Omental fat pad (tissue), 4 donors: Measurements from ENCODE around the gene GYS1. TPM values are rescaled to one million over a fixed set of nuclear protein-coding genes. Genes with fewer than 3 reads are reported as not detected.

ENCODE experiments used
- ATAC-seq: fragments of 150-250 bp; one replicate; pipeline ENCODE4 v1.9.1; 2016; ENCODE audit warnings: mild to moderate bottlenecking, moderate library complexity; ENCODE audit not compliant: low FRiP score
- DNase-seq: peaks from one replicate; pipeline ENCODE4 v3.0.0-alpha.2; 2019; ENCODE audit warnings: low spot score
- total RNA-seq, 4 donors: library from RNA; depleted of rRNA; stranded (reverse); fragments of >200 nt; gene quantifications; one replicate each; pipeline ENCODE4 v1.1.0, GENCODE V29; 2016
- TF ChIP-seq, protein P1 (sequence below), 3 donors: fragments of 450-650 bp; IDR thresholded peaks; one replicate each; pipeline ENCODE4 v1.5.1; 2016 to 2017; ENCODE audit warnings: antibody characterized with exemption in 3 of 3, mild to moderate bottlenecking in 3 of 3, moderate library complexity in 2 of 3

Gene GYS1
- total RNA-seq, 4 donors from 2014 or later, result 34.3 to 41.0 (median 38.8) TPM

DNA sequence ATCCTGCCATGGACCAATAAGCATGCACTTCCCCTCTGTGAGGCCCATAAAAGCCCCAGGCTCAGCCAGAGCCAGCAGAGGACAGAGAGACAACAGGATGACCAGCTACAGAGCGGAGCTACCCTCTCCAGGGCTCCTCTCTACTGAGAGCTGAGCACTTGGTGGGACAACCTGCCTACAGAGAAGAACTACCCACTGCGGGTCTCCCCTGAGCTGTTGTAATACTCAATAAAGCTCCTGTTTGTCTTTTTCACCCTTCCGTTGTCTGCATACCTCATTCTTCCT lies 45.9 kb downstream of the GYS1 start:
- ATAC-seq, result no peak
- TF ChIP-seq, protein P1, sequence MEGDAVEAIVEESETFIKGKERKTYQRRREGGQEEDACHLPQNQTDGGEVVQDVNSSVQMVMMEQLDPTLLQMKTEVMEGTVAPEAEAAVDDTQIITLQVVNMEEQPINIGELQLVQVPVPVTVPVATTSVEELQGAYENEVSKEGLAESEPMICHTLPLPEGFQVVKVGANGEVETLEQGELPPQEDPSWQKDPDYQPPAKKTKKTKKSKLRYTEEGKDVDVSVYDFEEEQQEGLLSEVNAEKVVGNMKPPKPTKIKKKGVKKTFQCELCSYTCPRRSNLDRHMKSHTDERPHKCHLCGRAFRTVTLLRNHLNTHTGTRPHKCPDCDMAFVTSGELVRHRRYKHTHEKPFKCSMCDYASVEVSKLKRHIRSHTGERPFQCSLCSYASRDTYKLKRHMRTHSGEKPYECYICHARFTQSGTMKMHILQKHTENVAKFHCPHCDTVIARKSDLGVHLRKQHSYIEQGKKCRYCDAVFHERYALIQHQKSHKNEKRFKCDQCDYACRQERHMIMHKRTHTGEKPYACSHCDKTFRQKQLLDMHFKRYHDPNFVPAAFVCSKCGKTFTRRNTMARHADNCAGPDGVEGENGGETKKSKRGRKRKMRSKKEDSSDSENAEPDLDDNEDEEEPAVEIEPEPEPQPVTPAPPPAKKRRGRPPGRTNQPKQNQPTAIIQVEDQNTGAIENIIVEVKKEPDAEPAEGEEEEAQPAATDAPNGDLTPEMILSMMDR (IDR thresholded peaks at IDR 0.05), result no peak
- no peak for DNase-seq

DNA sequence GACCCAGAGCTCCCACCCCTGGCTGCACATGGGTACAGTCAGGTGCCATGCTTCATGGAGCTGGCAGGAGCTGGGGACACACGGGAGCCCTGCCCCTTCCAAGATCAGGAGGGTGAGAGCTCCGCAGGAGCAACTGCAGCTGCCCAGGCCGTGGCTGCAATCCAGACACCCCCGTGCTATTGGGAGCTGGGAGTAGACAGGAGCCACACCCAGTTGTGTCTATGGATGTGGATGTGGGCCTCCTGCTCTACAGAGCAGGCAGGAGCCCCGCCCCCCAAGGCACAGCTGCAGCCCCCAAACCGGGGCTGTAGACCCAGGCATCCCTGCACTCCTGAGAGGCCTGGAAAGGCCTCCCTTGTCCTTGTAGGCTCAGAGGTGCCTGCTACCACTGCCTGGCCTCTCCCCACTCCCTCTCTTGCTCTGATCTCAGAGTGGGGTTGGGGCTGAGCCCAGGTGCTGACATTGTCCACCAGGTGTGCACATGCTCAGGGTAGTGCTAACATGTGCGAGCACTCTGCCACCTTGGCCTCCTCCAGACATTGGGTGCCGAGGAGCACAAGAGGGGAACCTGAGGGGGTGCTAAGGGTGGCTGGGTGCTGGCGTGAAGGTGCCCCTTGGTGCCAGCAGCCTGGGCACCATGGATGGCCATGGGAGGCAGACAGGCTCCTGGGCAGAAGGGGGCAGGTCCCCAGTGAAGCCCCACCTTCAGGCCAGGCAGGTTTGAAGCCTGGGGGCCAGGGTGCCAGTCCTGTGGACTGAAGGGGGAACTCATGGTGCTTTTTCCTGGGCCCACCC lies 46.4 kb downstream of the GYS1 start:
- TF ChIP-seq, protein P1 (IDR thresholded peaks at IDR 0.05), result no peak
- ATAC-seq, result no peak
- no peak for DNase-seq

DNA sequence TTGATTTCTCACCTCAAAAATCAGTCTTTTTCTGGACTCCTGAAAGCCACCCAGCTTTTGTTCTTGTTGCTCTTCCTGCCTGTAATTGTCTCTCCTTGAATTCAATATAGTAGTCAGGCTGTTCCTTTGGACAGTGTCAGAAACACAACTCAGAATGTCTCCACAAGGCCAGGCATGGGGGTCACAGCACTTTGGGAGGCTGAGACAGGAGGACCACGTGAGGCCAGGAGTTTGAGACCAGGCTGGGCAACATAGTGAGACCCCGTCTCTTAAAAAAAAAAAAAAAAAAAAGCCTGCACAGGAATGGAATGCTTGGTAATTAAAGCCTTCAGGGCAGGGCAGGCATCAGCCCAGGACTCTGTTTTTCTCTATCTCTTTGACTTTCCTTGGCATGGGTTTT lies 47.3 kb downstream of the GYS1 start:
- ATAC-seq, result no peak
- TF ChIP-seq, protein P1 (IDR thresholded peaks at IDR 0.05), result no peak

DNA sequence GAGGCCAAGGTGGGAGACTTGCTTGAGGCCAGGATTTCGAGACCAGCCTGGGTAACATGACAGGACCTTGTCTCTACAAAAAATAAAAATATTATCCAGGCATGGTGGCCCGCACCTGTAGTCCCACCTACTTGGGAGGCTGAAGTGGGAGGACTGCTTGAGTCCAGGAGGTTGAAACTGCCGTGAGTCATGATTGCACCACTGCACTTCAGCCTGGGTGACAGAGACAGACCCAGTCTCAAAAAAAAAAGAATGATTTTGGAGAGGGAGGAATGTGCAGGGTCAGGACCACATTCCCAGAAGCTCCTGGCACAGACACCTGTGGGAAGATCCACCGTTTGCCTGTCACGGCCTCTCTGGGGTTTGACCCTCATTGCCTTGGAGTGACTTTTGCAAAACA lies 47.7 kb downstream of the GYS1 start:
- ATAC-seq, result no peak
- DNase-seq, result no peak
- TF ChIP-seq, protein P1 (IDR thresholded peaks at IDR 0.05), result no peak

More for the DNA sequence above, 47.3 kb downstream of the GYS1 start:
- DNase-seq, result no peak

DNA sequence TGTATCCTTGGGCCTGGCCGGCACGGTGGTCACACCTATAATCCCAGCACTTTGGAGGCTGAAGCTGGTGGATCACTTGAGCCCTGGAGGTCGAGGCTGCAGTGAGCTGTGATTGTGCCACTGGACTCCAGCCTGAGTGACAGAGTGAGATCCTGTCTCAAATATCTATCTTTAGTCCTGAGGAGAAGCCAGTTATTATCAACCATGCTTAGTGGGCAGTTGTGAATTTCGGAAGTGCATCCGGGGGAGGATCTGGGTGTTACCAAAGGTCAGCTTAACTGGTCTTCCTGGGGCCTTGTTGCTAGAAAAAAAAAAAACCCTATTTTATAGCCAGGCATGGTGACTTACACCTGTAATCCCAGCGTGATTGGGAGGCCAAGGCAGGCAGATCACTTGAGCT lies 50.0 kb downstream of the GYS1 start:
- DNase-seq, result no peak
- TF ChIP-seq, protein P1 (IDR thresholded peaks at IDR 0.05), result no peak
- no peak for ATAC-seq

DNA sequence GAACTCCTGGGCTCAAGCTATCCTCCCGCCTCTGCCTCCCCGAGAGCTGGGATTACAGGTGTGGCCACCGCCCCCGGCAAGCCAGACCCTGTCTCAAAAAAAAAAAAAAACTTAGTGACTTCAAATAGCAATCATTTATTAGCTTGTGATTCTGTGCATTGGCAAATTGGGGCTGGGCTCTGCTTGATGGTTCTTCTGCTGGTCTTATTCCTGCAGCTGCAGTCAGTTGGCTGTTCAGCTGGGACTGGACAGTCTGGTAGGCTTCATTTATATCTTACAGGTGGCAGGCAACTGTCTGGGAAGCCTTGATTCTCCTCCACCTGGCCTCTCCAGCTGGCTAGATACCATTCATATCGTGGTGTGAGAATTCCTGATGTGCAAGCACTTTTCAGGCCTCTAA lies 52.2 kb downstream of the GYS1 start:
- no peak for DNase-seq
- no peak for ATAC-seq

DNA sequence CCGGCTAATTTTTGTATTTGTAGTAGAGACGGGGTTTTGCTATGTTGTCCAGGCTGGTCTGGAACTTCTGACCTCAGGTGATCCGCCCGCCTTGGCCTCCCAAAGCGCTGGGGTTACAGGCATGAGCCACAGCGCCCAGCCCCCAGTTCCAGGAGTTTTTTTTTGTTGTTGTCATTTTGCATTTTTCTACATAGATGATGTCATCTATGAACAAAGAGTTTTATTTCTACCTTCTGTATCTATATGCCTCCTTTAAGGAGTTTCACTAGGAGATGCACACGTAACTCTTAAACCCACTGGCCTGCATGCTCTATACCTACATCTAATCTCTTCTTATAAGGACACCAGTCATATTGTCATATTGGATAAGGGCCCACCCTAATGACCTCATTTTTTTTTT lies 54.9 kb downstream of the GYS1 start:
- ATAC-seq (no peak), DNase-seq (no peak)
- TF ChIP-seq, protein P1 (IDR thresholded peaks at IDR 0.05), result no peak

More for the DNA sequence above, 52.2 kb downstream of the GYS1 start:
- TF ChIP-seq, protein P1 (IDR thresholded peaks at IDR 0.05), result no peak
